Measurements from ENCODE around the gene RPL13A.
A peak's percentile ranks its signal among the peaks of the same experiment; 100 is the strongest.
"Not testable (repeated sequence)": the region's sequence is repeated elsewhere in the genome, so short reads cannot be mapped to it uniquely, and the experiment has no call there.

RPL13A gene

DNA sequence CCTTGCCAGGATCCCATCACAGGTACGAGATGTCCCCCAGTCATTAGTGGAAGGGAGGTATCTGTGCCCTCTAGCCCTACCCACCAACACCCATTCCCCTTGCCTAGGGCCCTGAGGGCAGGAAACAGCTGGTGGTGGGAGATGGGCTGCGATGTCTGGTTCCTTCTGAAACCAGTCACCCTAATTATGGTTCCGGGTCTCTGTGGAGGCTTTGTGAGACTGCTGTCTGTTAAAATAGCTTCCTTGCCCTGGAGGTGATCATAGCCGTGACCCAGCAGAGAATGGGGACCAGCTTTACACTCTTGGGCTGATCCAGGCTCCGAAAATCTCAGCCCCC, 28.9 kb upstream of the RPL13A start:
- Histone ChIP-seq H3K79me2 (ENCODE audit: insufficient read depth, low read length) (no peaks in the 10 kb centered on the region), H3F3A (ENCODE audit: insufficient read depth, low read length) (no peaks in the 10 kb centered on the region), H3K4me1 (ENCODE audit: insufficient read depth, low read length, severe bottlenecking) (peaks cover 22% of the 10 kb centered on the region), H3K27ac (ENCODE audit: low read depth, low read length, poor library complexity, severe bottlenecking) (peak overlapping the region; percentile 71), H2AFZ (ENCODE audit: low read length) (no peak overlapping the region), H3K4me3 (ENCODE audit: low read depth, low read length, poor library complexity, severe bottlenecking) (peak overlapping the region; percentile 21), H4K20me1 (ENCODE audit: insufficient read depth, low read length) (no peaks in the 10 kb centered on the region), H3K9me2 (ENCODE audit: low read depth, low read length) (no peaks in the 10 kb centered on the region), H3K9ac (ENCODE audit: low read length) (peak overlapping the region; percentile 57; the same call in 1 of the 2 replicates), H3K27me3 (ENCODE audit: insufficient read depth, low read length) (no peaks in the 10 kb centered on the region), H3K36me3 (ENCODE audit: insufficient read depth, low read length) (peaks cover 13% of the 10 kb centered on the region; the same call in 1 of the 2 replicates), H3K9me3 (ENCODE audit: low read length) (no peaks in the 10 kb centered on the region), H3K4me2 (ENCODE audit: low read length) (peak overlapping the region; percentile 47)
- TF ChIP-seq, protein P1, sequence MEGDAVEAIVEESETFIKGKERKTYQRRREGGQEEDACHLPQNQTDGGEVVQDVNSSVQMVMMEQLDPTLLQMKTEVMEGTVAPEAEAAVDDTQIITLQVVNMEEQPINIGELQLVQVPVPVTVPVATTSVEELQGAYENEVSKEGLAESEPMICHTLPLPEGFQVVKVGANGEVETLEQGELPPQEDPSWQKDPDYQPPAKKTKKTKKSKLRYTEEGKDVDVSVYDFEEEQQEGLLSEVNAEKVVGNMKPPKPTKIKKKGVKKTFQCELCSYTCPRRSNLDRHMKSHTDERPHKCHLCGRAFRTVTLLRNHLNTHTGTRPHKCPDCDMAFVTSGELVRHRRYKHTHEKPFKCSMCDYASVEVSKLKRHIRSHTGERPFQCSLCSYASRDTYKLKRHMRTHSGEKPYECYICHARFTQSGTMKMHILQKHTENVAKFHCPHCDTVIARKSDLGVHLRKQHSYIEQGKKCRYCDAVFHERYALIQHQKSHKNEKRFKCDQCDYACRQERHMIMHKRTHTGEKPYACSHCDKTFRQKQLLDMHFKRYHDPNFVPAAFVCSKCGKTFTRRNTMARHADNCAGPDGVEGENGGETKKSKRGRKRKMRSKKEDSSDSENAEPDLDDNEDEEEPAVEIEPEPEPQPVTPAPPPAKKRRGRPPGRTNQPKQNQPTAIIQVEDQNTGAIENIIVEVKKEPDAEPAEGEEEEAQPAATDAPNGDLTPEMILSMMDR (IDR thresholded peaks at IDR 0.05; ENCODE audit: low read length) = no peak
- no peak for TF ChIP-seq EZH2 (IDR thresholded peaks at IDR 0.05; ENCODE audit: borderline replicate concordance, low read length)

DNA sequence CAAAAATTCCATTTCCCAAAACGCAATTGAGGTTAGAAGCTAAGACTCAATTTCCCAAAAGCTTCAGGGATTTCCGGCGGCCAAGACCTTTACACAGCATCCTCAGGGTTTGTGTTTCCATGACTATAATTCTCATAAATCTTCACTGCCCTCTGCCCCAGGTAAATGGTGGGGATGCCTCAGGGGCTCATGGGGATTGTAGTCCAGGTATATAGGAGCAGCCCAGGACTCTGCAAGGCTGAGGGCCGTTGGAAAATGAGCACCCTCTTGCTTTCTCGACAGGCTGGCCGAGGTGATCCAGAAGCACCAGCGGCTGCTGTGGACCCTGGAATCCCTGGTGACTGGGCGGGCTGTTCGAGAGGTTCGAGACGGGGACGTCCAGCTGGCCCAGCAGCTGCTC, 28.0 kb upstream of the RPL13A start:
- Histone ChIP-seq H3F3A (ENCODE audit: insufficient read depth, low read length) (no peaks in the 10 kb centered on the region), H3K79me2 (ENCODE audit: insufficient read depth, low read length) (no peaks in the 10 kb centered on the region), H3K9me3 (ENCODE audit: low read length) (no peaks in the 10 kb centered on the region), H3K27ac (ENCODE audit: low read depth, low read length, poor library complexity, severe bottlenecking) (no peak overlapping the region), H3K4me1 (ENCODE audit: insufficient read depth, low read length, severe bottlenecking) (peaks cover 15% of the 10 kb centered on the region), H3K9me2 (ENCODE audit: low read depth, low read length) (no peaks in the 10 kb centered on the region), H3K36me3 (ENCODE audit: insufficient read depth, low read length) (peaks cover 11% of the 10 kb centered on the region; the same call in 1 of the 2 replicates), H3K27me3 (ENCODE audit: insufficient read depth, low read length) (no peaks in the 10 kb centered on the region), H4K20me1 (ENCODE audit: insufficient read depth, low read length) (no peaks in the 10 kb centered on the region), H3K4me2 (ENCODE audit: low read length) (no peak overlapping the region), H3K9ac (ENCODE audit: low read length) (no peak overlapping the region), H3K4me3 (ENCODE audit: low read depth, low read length, poor library complexity, severe bottlenecking) (no peak overlapping the region), H2AFZ (ENCODE audit: low read length) (no peak overlapping the region)
- TF ChIP-seq, protein P1 (IDR thresholded peaks at IDR 0.05; ENCODE audit: low read length) = no peak

DNA sequence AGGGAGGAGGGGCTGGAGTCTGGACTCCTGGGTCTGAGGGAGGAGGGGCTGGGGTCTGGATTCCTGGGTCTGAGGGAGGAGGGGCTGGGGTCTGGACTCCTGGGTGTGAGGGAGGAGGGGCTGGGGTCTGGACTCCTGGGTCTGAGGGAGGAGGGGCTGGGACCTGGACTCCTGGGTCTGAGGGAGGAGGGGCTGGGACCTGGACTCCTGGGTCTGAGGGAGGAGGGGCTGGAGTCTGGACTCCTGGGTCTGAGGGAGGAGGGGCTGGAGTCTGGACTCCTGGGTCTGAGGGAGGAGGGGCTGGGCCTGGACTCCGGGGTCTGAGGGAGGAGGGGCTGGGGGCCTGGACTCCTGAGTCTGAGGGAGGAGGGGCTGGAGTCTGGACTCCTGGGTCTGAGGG, 26.3 kb upstream of the RPL13A start:
- peaks cover 14% of the 10 kb centered on the region for H3K4me1 ChIP-seq (ENCODE audit: insufficient read depth, low read length, severe bottlenecking)
- H3K27ac ChIP-seq (ENCODE audit: low read depth, low read length, poor library complexity, severe bottlenecking); H3K36me3 ChIP-seq (ENCODE audit: insufficient read depth, low read length); H2AFZ ChIP-seq (ENCODE audit: low read length); H3K79me2 ChIP-seq (ENCODE audit: insufficient read depth, low read length); H3K9me2 ChIP-seq (ENCODE audit: low read depth, low read length); H3K4me2 ChIP-seq (ENCODE audit: low read length); H3K27me3 ChIP-seq (ENCODE audit: insufficient read depth, low read length); H3K9ac ChIP-seq (ENCODE audit: low read length); H3K9me3 ChIP-seq (ENCODE audit: low read length); H3F3A ChIP-seq (ENCODE audit: insufficient read depth, low read length); H3K4me3 ChIP-seq (ENCODE audit: low read depth, low read length, poor library complexity, severe bottlenecking); H4K20me1 ChIP-seq (ENCODE audit: insufficient read depth, low read length): not testable (repeated sequence)

DNA sequence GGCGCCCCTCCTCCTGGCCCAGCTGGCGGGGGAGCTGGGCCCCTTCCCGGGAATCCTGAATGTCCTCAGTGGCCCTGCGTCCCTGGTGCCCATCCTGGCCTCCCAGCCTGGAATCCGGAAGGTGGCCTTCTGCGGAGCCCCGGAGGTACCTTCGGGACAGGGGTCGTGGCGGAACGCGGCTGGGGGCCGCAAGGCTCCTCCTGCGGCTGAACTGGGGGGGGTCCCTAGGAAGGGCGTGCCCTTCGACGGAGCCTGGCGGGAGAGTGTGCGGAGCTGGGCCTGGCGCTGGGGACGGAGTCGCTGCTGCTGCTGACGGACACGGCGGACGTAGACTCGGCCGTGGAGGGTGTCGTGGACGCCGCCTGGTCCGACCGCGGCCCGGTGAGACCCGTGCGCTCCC, 25.8 kb upstream of the RPL13A start:
- Histone ChIP-seq H3K9ac (ENCODE audit: low read length) (no peak overlapping the region), H3K4me3 (ENCODE audit: low read depth, low read length, poor library complexity, severe bottlenecking) (no peak overlapping the region), H3F3A (ENCODE audit: insufficient read depth, low read length) (no peaks in the 10 kb centered on the region), H3K4me2 (ENCODE audit: low read length) (no peak overlapping the region), H3K79me2 (ENCODE audit: insufficient read depth, low read length) (no peaks in the 10 kb centered on the region), H3K9me2 (ENCODE audit: low read depth, low read length) (no peaks in the 10 kb centered on the region), H3K27me3 (ENCODE audit: insufficient read depth, low read length) (no peaks in the 10 kb centered on the region), H2AFZ (ENCODE audit: low read length) (no peak overlapping the region), H3K4me1 (ENCODE audit: insufficient read depth, low read length, severe bottlenecking) (peaks cover 14% of the 10 kb centered on the region), H3K9me3 (ENCODE audit: low read length) (no peaks in the 10 kb centered on the region), H3K36me3 (ENCODE audit: insufficient read depth, low read length) (peaks cover 10% of the 10 kb centered on the region; the same call in 1 of the 2 replicates), H3K27ac (ENCODE audit: low read depth, low read length, poor library complexity, severe bottlenecking) (no peak overlapping the region), H4K20me1 (ENCODE audit: insufficient read depth, low read length) (no peaks in the 10 kb centered on the region)
- TF ChIP-seq EZH2 (IDR thresholded peaks at IDR 0.05; ENCODE audit: borderline replicate concordance, low read length) = no peak
- TF ChIP-seq, protein P1 (IDR thresholded peaks at IDR 0.05; ENCODE audit: low read length) = no peak
